OCI-LY1 (cell line): ENCODE measurements around the gene IRF4.

Experiments used
- H2AFZ ChIP-seq: fragments of 200-600 bp; sonication (generic), shearing (Covaris generic); 2 replicates; pipeline ENCODE4 v1.6.0; 2014; ENCODE audit warnings: antibody characterized with exemption, mild to moderate bottlenecking, low read length
- H3F3A ChIP-seq: fragments of 200-600 bp; sonication (generic), shearing (Covaris generic); 2 replicates; pipeline ENCODE4 v1.6.0; 2014; ENCODE audit warnings: mild to moderate bottlenecking, antibody characterized with exemption, low read length, moderate library complexity; ENCODE audit not compliant: insufficient read depth
- H3K27ac ChIP-seq: fragments of 200-600 bp; sonication (generic); 2 replicates; pipeline ENCODE4 v1.5.1; 2014; ENCODE audit warnings: low read length, mixed run types, mild to moderate bottlenecking, low read depth; ENCODE audit not compliant: poor library complexity, severe bottlenecking
- H3K27me3 ChIP-seq: fragments of 200-600 bp; sonication (generic); 2 replicates; pipeline ENCODE4 v1.6.0; 2014; ENCODE audit warnings: antibody characterized with exemption, mild to moderate bottlenecking, low read length, moderate library complexity; ENCODE audit not compliant: insufficient read depth
- H3K36me3 ChIP-seq: fragments of 200-600 bp; sonication (generic); 2 replicates; pipeline ENCODE4 v1.6.1; 2014; ENCODE audit warnings: mild to moderate bottlenecking, antibody characterized with exemption, low read length, moderate library complexity, mixed read lengths; ENCODE audit not compliant: insufficient read depth
- H3K4me1 ChIP-seq: fragments of 200-600 bp; sonication (generic); 2 replicates; pipeline ENCODE4 v1.5.1; 2014; ENCODE audit warnings: mild to moderate bottlenecking, low read length, moderate library complexity; ENCODE audit not compliant: insufficient read depth, severe bottlenecking
- H3K4me2 ChIP-seq: fragments of 200-600 bp; sonication (generic), shearing (Covaris generic); 2 replicates; pipeline ENCODE4 v1.6.1; 2014; ENCODE audit warnings: low read length
- H3K4me3 ChIP-seq: fragments of 200-600 bp; sonication (generic); 2 replicates; pipeline ENCODE4 v1.5.1; 2014; ENCODE audit warnings: low read length, low read depth, mild to moderate bottlenecking, mixed read lengths; ENCODE audit not compliant: poor library complexity, severe bottlenecking
- H3K79me2 ChIP-seq: fragments of 200-600 bp; shearing (Covaris generic); 2 replicates; pipeline ENCODE4 v1.6.1; 2016; ENCODE audit warnings: mixed run types, low read length, mixed read lengths; ENCODE audit not compliant: insufficient read depth
- H3K9ac ChIP-seq: fragments of 200-600 bp; sonication (generic), shearing (Covaris generic); 2 replicates; pipeline ENCODE4 v1.6.1; 2014; ENCODE audit warnings: mild to moderate bottlenecking, low read length, mixed read lengths
- H3K9me2 ChIP-seq: fragments of 200-600 bp; sonication (generic), shearing (Covaris generic); 2 replicates; pipeline ENCODE4 v1.6.1; 2014; ENCODE audit warnings: low read depth, mild to moderate bottlenecking, low read length, mixed read lengths
- H3K9me3 ChIP-seq: fragments of 200-600 bp; shearing (Covaris generic); 2 replicates; pipeline ENCODE4 v1.6.1; 2014; ENCODE audit warnings: low read length, mixed read lengths
- H4K20me1 ChIP-seq: fragments of 200-600 bp; sonication (generic), shearing (Covaris generic); 2 replicates; pipeline ENCODE4 v1.6.0; 2016; ENCODE audit warnings: mild to moderate bottlenecking, low read length; ENCODE audit not compliant: insufficient read depth
- EZH2 ChIP-seq: fragments of 200-600 bp; sonication (generic), shearing (Covaris generic); IDR thresholded peaks from 2 replicates; pipeline ENCODE4 v1.8.0; 2017; ENCODE audit warnings: borderline replicate concordance, mixed run types, mild to moderate bottlenecking, antibody characterized with exemption, low read length, moderate library complexity, mixed read lengths
- TF ChIP-seq, protein P1 (sequence below): fragments of 200-600 bp; sonication (generic), shearing (Covaris generic); IDR thresholded peaks from 2 replicates; pipeline ENCODE4 v1.5.1; 2017; ENCODE audit warnings: mild to moderate bottlenecking, antibody characterized with exemption, low read length, moderate library complexity, mixed read lengths

IRF4 gene

DNA sequence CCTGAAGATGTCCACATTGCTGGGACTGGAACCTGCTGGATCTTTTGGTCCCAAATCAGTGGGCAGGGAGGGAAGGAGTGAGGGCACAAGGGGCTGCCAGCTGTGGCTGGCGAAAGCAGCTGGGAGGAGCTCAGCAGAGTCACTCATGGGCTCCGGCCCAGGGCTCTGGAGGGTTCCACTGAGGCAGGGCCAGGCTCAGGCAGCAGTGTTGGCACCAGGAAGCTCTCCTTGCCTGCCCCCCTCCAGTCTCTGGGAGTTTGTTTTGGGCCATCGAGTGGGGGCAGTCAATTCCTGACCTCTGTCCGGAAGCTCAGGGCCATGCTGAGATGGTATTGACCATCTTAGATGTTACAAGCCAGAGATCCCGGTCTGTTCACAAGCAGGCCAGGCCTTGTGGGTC, 39.1 kb upstream of the IRF4 start:
- Histone ChIP-seq H3K36me3 (no peaks in the 10 kb centered on the region), H3K27ac (peak overlapping the region; percentile 97), H3K27me3 (no peaks in the 10 kb centered on the region), H3K4me3 (no peak overlapping the region), H3K9ac (peak overlapping the region; percentile 37), H3K4me1 (peaks cover 88% of the 10 kb centered on the region), H3K9me3 (no peaks in the 10 kb centered on the region), H3F3A (no peaks in the 10 kb centered on the region), H4K20me1 (no peaks in the 10 kb centered on the region), H3K79me2 (no peaks in the 10 kb centered on the region), H2AFZ (no peak overlapping the region), H3K9me2 (no peaks in the 10 kb centered on the region), H3K4me2 (peak overlapping the region; percentile 40)
- TF ChIP-seq EZH2: no peak
- TF ChIP-seq, protein P1, sequence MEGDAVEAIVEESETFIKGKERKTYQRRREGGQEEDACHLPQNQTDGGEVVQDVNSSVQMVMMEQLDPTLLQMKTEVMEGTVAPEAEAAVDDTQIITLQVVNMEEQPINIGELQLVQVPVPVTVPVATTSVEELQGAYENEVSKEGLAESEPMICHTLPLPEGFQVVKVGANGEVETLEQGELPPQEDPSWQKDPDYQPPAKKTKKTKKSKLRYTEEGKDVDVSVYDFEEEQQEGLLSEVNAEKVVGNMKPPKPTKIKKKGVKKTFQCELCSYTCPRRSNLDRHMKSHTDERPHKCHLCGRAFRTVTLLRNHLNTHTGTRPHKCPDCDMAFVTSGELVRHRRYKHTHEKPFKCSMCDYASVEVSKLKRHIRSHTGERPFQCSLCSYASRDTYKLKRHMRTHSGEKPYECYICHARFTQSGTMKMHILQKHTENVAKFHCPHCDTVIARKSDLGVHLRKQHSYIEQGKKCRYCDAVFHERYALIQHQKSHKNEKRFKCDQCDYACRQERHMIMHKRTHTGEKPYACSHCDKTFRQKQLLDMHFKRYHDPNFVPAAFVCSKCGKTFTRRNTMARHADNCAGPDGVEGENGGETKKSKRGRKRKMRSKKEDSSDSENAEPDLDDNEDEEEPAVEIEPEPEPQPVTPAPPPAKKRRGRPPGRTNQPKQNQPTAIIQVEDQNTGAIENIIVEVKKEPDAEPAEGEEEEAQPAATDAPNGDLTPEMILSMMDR: no peak

DNA sequence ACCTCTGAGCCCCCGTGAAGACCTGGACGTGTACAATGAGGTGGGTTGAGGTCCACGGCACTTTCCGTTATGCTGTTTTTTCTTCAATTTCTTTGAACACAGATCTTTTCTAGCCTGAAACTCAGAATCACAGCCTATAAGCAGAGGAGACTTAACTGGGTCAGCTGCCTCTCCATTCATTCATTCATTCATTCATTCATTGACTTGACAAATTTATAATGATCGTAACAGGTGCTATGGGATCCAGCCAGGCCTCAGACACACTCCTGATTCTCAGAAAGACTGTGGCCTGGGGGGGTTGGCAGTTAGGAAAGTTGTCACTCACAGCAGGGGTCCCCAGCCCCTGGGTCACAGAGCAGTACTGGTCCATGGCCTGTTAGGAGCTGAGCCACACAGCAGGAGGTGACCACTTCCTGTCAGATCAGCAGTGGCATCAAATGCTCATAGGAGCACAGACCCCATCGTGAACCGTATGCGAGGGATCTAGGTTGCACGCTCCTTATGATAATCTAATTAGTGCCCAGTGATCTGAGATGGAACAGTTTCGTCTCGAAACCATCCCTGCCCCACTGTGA, 38.6 kb upstream of the IRF4 start:
- TF ChIP-seq EZH2: no peak
- TF ChIP-seq, protein P1: no peak
- H4K20me1 ChIP-seq: no peaks in the 10 kb centered on the region
- no peaks in the 10 kb centered on the region for H3K9me3 ChIP-seq
- H3K9ac ChIP-seq: peak overlapping the region; percentile 37
- H3K4me3 ChIP-seq: peak overlapping the region; percentile 7
- no peak overlapping the region for H2AFZ ChIP-seq
- H3K27ac ChIP-seq: peak overlapping the region; percentile 97
- peaks cover 88% of the 10 kb centered on the region for H3K4me1 ChIP-seq
- no peaks in the 10 kb centered on the region for H3K36me3 ChIP-seq
- H3K27me3 ChIP-seq: no peaks in the 10 kb centered on the region
- no peaks in the 10 kb centered on the region for H3F3A ChIP-seq
- H3K79me2 ChIP-seq: no peaks in the 10 kb centered on the region
- no peaks in the 10 kb centered on the region for H3K9me2 ChIP-seq
- peak overlapping the region; percentile 40 for H3K4me2 ChIP-seq

DNA sequence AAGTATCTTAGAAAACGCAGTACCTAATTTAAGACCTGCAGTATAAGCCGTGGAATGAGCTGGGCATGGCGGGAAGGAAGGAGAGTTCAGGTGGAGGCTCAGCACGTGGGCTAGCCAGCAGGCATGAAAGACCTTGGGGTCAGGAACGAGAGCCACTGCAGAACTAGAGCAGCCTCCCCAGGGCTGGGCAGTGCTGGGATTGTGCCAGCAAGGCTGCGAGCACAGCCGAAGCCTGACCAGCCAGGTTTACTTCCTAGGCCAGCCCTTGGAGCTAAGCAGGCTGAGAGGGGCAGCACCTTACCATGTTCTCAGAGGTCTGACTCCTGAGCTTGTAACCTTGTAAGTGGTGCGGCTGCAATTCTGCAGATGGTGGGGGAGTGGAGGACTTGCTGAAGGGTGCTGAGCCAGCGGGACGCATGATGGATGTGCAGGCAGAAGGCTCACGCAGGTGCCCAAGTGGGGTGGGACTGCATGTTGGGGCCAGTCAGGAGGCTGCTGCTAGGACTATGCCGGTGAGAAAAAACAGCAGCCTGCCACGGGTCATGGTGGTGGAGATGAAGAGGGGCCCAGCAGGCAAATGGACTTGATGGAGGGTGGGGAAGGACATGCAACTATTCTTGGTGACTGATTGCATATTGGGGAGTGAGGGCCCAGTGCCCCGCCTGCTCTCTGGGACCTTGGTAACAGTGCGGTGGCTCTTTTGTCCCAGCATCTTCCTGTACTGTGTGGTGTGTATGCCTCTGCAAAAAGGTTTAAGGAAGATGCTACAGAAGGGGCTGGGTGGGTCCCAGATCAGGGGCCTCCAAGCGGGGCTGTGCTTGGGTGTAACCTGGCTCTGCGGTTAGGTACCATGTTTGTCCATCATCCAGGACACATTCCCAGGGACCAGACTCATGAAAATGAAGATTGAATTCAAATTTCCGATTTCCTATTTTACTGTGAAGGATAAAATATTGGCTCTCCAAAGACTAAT, 37.6 kb upstream of the IRF4 start:
- peak overlapping the region; percentile 7 for H3K4me3 ChIP-seq
- H3K27me3 ChIP-seq: no peaks in the 10 kb centered on the region
- TF ChIP-seq, protein P1: 0 out of 2 replicates have a peak, but pooled peaks have one; percentile 10
- no peak for TF ChIP-seq EZH2
- H3K79me2 ChIP-seq: no peaks in the 10 kb centered on the region
- H3K4me2 ChIP-seq: peak overlapping the region; percentile 40
- H3K9me3 ChIP-seq: no peaks in the 10 kb centered on the region
- H3K9ac ChIP-seq: peak overlapping the region; percentile 37
- H3K27ac ChIP-seq: peak overlapping the region; percentile 97
- H4K20me1 ChIP-seq: no peaks in the 10 kb centered on the region
- no peaks in the 10 kb centered on the region for H3K36me3 ChIP-seq
- no peaks in the 10 kb centered on the region for H3F3A ChIP-seq
- H3K9me2 ChIP-seq: no peaks in the 10 kb centered on the region
- H2AFZ ChIP-seq: no peak overlapping the region
- H3K4me1 ChIP-seq: peaks cover 88% of the 10 kb centered on the region
